Measurements from ENCODE around the gene MAPK12. TPM values are rescaled to one million over a fixed set of nuclear protein-coding genes. Genes with fewer than 3 reads are reported as not detected.

MAPK12 gene
- total RNA-seq, 1 experiment from 2014 or later = 16.9 TPM

Other genes with a start within 250 kb of the MAPK12 start
- gene IL17REL, start 248.9 kb downstream of the MAPK12 start, total RNA-seq (2014; rRNA removed; shearing (Covaris generic)) = not detected in 2 replicates
- gene TTLL8, start 203.4 kb downstream of the MAPK12 start, total RNA-seq (2014; rRNA removed; shearing (Covaris generic)) = not detected in 2 replicates
- 0.52 TPM in 1 of 2 replicates, not detected in the other for gene MLC1, start 176.3 kb downstream of the MAPK12 start, total RNA-seq (2014; rRNA removed; shearing (Covaris generic))
- gene MOV10L1, start 171.7 kb downstream of the MAPK12 start, total RNA-seq (2014; rRNA removed; shearing (Covaris generic)) = 0.71 and 1.8 TPM in 2 replicates
- 0.54 and 3.3 TPM in 2 replicates for gene PANX2, start 91.0 kb downstream of the MAPK12 start, total RNA-seq (2014; rRNA removed; shearing (Covaris generic))
- 9.7 and 15.1 TPM in 2 replicates for gene TRABD, start 75.8 kb downstream of the MAPK12 start, total RNA-seq (2014; rRNA removed; shearing (Covaris generic))
- gene SELENOO, start 60.7 kb downstream of the MAPK12 start, total RNA-seq (2014; rRNA removed; shearing (Covaris generic)) = 12.0 and 21.4 TPM in 2 replicates
- 1.7 and 12.5 TPM in 2 replicates for gene TUBGCP6, start 16.7 kb downstream of the MAPK12 start, total RNA-seq (2014; rRNA removed; shearing (Covaris generic))
- gene HDAC10, start 10.4 kb downstream of the MAPK12 start, total RNA-seq (2014; rRNA removed; shearing (Covaris generic)) = 5.4 and 12.3 TPM in 2 replicates
- gene MAPK11, start 8.7 kb upstream of the MAPK12 start, total RNA-seq (2014; rRNA removed; shearing (Covaris generic)) = 1.7 and 1.9 TPM in 2 replicates
- gene PLXNB2, start 46.0 kb upstream of the MAPK12 start, total RNA-seq (2014; rRNA removed; shearing (Covaris generic)) = 44.4 and 59.5 TPM in 2 replicates
- gene DENND6B, start 65.3 kb upstream of the MAPK12 start, total RNA-seq (2014; rRNA removed; shearing (Covaris generic)) = 0.20 and 0.71 TPM in 2 replicates
- 18.9 and 31.4 TPM in 2 replicates for gene PPP6R2, start 81.6 kb upstream of the MAPK12 start, total RNA-seq (2014; rRNA removed; shearing (Covaris generic))
- gene SBF1, start 213.4 kb upstream of the MAPK12 start, total RNA-seq (2014; rRNA removed; shearing (Covaris generic)) = 19.6 and 43.6 TPM in 2 replicates
- 0.15 TPM in 1 of 2 replicates, not detected in the other for gene ADM2, start 219.9 kb upstream of the MAPK12 start, total RNA-seq (2014; rRNA removed; shearing (Covaris generic))
- gene MIOX, start 225.2 kb upstream of the MAPK12 start, total RNA-seq (2014; rRNA removed; shearing (Covaris generic)) = not detected in 2 replicates
- 31.2 and 59.8 TPM in 2 replicates for gene LMF2, start 246.0 kb upstream of the MAPK12 start, total RNA-seq (2014; rRNA removed; shearing (Covaris generic))
- 46.8 and 50.9 TPM in 2 replicates for gene NCAPH2, start 246.5 kb upstream of the MAPK12 start, total RNA-seq (2014; rRNA removed; shearing (Covaris generic))